ENCODE results near the gene PHACTR2. TPM values are rescaled to one million over a fixed set of nuclear protein-coding genes. Genes with fewer than 3 reads are reported as not detected.

Gene PHACTR2
- total and polyA plus RNA-seq, 4 donors: 4.0 to 23.8 (median 15.0) TPM

- Histone ChIP-seq H3K9ac (ENCODE audit: low read depth in 1 of 2, low read length in 2 of 2) (no peak overlapping the region), H3K9me3 (ENCODE audit: control insufficient read depth in 4 of 4, low read length in 3 of 4) (no peaks in the 10 kb centered on the region), H3K36me3 (ENCODE audit: control insufficient read depth in 4 of 4, insufficient read depth in 3 of 4, low read depth in 1 of 4, low read length in 3 of 4) (peaks cover 0 to 11% (median 4%) of the 10 kb centered on the region in 4 donors), H3K4me3 (ENCODE audit: low read depth in 1 of 3, low read length in 3 of 3) (no peak overlapping the region), H3K4me1 (ENCODE audit: control insufficient read depth in 4 of 4, insufficient read depth in 4 of 4, low read length in 3 of 4) (no peaks in the 10 kb centered on the region), H3K27me3 (ENCODE audit: control insufficient read depth in 4 of 4, insufficient read depth in 4 of 4, low read length in 3 of 4) (no peaks in the 10 kb centered on the region), H3K27ac (ENCODE audit: low read depth in 1 of 2, low read length in 2 of 2) (no peak overlapping the region)
- TF ChIP-seq SP1 (IDR thresholded peaks at IDR 0.05) (no peak), REST (IDR thresholded peaks at IDR 0.05) (no peak), HNF4G (IDR thresholded peaks at IDR 0.05) (no peak), FOXA2 (IDR thresholded peaks at IDR 0.05) (no peak), TAF1 (conservative IDR thresholded peaks at IDR 0.05) (no peak), RAD21 (IDR thresholded peaks at IDR 0.05) (no peak), JUND (IDR thresholded peaks at IDR 0.05) (no peak), HNF4A (conservative IDR thresholded peaks at IDR 0.05) (no peak), YY1 (IDR thresholded peaks at IDR 0.05) (no peak), NR2F2 (IDR thresholded peaks at IDR 0.05) (no peak), GABPA (IDR thresholded peaks at IDR 0.05 in 1 of 2, conservative IDR thresholded peaks at IDR 0.05 in 1 of 2) (no peak), RXRA (IDR thresholded peaks at IDR 0.05) (no peak), CTCF (IDR thresholded peaks at IDR 0.05; ENCODE audit: low read depth, low read length, missing input control) (no peak)
- TF ChIP-seq, protein P1, sequence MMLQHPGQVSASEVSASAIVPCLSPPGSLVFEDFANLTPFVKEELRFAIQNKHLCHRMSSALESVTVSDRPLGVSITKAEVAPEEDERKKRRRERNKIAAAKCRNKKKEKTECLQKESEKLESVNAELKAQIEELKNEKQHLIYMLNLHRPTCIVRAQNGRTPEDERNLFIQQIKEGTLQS (IDR thresholded peaks at IDR 0.05): no peak
- TF ChIP-seq, protein P2, sequence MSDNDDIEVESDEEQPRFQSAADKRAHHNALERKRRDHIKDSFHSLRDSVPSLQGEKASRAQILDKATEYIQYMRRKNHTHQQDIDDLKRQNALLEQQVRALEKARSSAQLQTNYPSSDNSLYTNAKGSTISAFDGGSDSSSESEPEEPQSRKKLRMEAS (IDR thresholded peaks at IDR 0.05): no peak
- TF ChIP-seq, protein P3, sequence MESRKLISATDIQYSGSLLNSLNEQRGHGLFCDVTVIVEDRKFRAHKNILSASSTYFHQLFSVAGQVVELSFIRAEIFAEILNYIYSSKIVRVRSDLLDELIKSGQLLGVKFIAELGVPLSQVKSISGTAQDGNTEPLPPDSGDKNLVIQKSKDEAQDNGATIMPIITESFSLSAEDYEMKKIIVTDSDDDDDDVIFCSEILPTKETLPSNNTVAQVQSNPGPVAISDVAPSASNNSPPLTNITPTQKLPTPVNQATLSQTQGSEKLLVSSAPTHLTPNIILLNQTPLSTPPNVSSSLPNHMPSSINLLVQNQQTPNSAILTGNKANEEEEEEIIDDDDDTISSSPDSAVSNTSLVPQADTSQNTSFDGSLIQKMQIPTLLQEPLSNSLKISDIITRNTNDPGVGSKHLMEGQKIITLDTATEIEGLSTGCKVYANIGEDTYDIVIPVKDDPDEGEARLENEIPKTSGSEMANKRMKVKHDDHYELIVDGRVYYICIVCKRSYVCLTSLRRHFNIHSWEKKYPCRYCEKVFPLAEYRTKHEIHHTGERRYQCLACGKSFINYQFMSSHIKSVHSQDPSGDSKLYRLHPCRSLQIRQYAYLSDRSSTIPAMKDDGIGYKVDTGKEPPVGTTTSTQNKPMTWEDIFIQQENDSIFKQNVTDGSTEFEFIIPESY (IDR thresholded peaks at IDR 0.05): no peak
- no peak for DNase-seq (ENCODE audit: low spot score)
Observed at GRCh38 chr6:143761074-143761473, 83.3 kb downstream of the PHACTR2 start.

- no peak for DNase-seq (ENCODE audit: low spot score)
- 85% methylated on average over 3 of the region's 3 CpGs for WGBS
- Histone ChIP-seq H3K27ac (ENCODE audit: low read depth in 1 of 2, low read length in 2 of 2) (no peak overlapping the region), H3K4me3 (ENCODE audit: low read depth in 1 of 3, low read length in 3 of 3) (no peak overlapping the region), H3K36me3 (ENCODE audit: control insufficient read depth in 4 of 4, insufficient read depth in 3 of 4, low read depth in 1 of 4, low read length in 3 of 4) (peaks cover 2 to 13% (median 5%) of the 10 kb centered on the region in 4 donors), H3K9me3 (ENCODE audit: control insufficient read depth in 4 of 4, low read length in 3 of 4) (peaks cover 0 to 1% (median 0%) of the 10 kb centered on the region in 4 donors), H3K27me3 (ENCODE audit: control insufficient read depth in 4 of 4, insufficient read depth in 4 of 4, low read length in 3 of 4) (no peaks in the 10 kb centered on the region), H3K4me1 (ENCODE audit: control insufficient read depth in 4 of 4, insufficient read depth in 4 of 4, low read length in 3 of 4) (no peaks in the 10 kb centered on the region), H3K9ac (ENCODE audit: low read depth in 1 of 2, low read length in 2 of 2) (no peak overlapping the region)
- TF ChIP-seq RXRA (IDR thresholded peaks at IDR 0.05) (no peak), RAD21 (IDR thresholded peaks at IDR 0.05) (no peak)
- TF ChIP-seq, protein P1 (IDR thresholded peaks at IDR 0.05): no peak
Observed at GRCh38 chr6:143762126-143762525, 84.4 kb downstream of the PHACTR2 start.
